ENCODE results near the gene MAPT. TPM values are rescaled to one million over a fixed set of nuclear protein-coding genes. Genes with fewer than 3 reads are reported as not detected.

MAPT gene
- total RNA-seq, 1 donor from 2014 or later: 2.4 TPM

DNA sequence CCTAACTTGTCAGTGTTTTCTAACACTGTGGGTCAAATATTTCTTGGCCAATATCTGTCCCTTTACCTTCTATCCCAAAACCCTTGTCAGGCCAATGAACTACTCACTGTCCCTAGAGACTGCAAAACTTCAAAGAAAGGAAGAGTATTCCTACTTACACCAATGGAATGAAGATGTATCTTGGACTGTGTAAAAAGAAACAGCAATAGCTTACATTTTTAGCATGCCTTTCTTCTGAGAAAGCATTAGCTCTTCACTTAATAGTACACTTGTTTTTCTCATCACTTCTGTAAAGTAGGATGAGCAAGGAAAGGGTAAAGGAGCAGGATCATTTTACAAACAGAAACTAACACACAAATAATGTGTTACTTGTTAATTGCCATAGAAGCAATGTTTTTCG lies 178.6 kb downstream of the MAPT start:
- Mint-ChIP-seq H3K4me3 (no peak overlapping the region), H3K9me3 (peaks cover 8% of the 10 kb centered on the region), H3K4me1 (peaks cover 32% of the 10 kb centered on the region), H3K36me3 (peaks cover 23% of the 10 kb centered on the region), H3K27ac (no peak overlapping the region), H3K27me3 (ENCODE audit: insufficient read depth, low read depth) (no peaks in the 10 kb centered on the region)
- peaks cover 68% of the 10 kb centered on the region for H4K20me1 ChIP-seq (ENCODE audit: low read depth)
- no peak overlapping the region for H2AFZ ChIP-seq (replicated peaks)
- no peaks in the 10 kb centered on the region for H3K27me3 ChIP-seq
- no peak for DNase-seq (ENCODE audit: low spot score)
- peaks cover 42% of the 10 kb centered on the region for H3F3A ChIP-seq (ENCODE audit: low read depth)
- peaks cover 30% of the 10 kb centered on the region for H3K4me1 ChIP-seq
- H3K9ac ChIP-seq: no peak overlapping the region
- TF ChIP-seq EZH2phosphoT487 (IDR thresholded peaks at IDR 0.05) (no peak), EZH2 (IDR thresholded peaks at IDR 0.05) (no peak)
- TF ChIP-seq, protein P1, sequence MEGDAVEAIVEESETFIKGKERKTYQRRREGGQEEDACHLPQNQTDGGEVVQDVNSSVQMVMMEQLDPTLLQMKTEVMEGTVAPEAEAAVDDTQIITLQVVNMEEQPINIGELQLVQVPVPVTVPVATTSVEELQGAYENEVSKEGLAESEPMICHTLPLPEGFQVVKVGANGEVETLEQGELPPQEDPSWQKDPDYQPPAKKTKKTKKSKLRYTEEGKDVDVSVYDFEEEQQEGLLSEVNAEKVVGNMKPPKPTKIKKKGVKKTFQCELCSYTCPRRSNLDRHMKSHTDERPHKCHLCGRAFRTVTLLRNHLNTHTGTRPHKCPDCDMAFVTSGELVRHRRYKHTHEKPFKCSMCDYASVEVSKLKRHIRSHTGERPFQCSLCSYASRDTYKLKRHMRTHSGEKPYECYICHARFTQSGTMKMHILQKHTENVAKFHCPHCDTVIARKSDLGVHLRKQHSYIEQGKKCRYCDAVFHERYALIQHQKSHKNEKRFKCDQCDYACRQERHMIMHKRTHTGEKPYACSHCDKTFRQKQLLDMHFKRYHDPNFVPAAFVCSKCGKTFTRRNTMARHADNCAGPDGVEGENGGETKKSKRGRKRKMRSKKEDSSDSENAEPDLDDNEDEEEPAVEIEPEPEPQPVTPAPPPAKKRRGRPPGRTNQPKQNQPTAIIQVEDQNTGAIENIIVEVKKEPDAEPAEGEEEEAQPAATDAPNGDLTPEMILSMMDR (IDR thresholded peaks at IDR 0.05): no peak
- H3K9me3 ChIP-seq (ENCODE audit: low read depth): no peaks in the 10 kb centered on the region
- no peak overlapping the region for H3K4me3 ChIP-seq
- peaks cover 4% of the 10 kb centered on the region for H3K36me3 ChIP-seq
- H3K79me2 ChIP-seq (ENCODE audit: low read depth): peaks cover 99% of the 10 kb centered on the region
- peak overlapping the region; percentile 60 for H3K4me2 ChIP-seq
- peak overlapping the region; percentile 86 for H3K27ac ChIP-seq

DNA sequence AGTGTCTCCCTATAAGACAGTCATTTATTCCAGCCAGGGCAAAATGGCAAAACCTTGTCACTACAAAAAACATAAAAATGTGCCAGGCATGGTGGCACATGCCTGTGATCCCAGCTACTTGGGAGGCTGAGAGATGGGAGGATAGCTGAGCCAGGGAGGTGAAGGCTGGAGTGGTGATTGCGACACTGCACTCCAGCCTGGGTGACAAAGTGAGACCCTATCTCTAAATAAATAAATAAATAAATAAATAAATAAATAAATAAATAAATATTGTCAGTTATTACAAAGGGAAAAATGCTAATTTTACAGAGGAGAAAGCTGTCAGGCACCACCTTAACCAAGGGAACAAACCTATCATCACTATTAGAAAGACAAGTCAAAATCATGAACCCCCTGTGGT lies 180.2 kb downstream of the MAPT start:
- Histone ChIP-seq H3K36me3 (peaks cover 5% of the 10 kb centered on the region), H3K27ac (no peak overlapping the region), H3K79me2 (ENCODE audit: low read depth) (peaks cover 97% of the 10 kb centered on the region), H3K9me3 (ENCODE audit: low read depth) (no peaks in the 10 kb centered on the region), H3F3A (ENCODE audit: low read depth) (peaks cover 42% of the 10 kb centered on the region), H3K4me3 (no peak overlapping the region), H3K4me2 (no peak overlapping the region), H3K27me3 (no peaks in the 10 kb centered on the region), H2AFZ (replicated peaks) (no peak overlapping the region), H4K20me1 (ENCODE audit: low read depth) (peaks cover 68% of the 10 kb centered on the region), H3K9ac (no peak overlapping the region), H3K4me1 (peaks cover 30% of the 10 kb centered on the region)
- peaks cover 41% of the 10 kb centered on the region for H3K4me1 Mint-ChIP-seq
- H3K4me3 Mint-ChIP-seq: no peak overlapping the region
- no peak overlapping the region for H3K27ac Mint-ChIP-seq
- no peaks in the 10 kb centered on the region for H3K27me3 Mint-ChIP-seq (ENCODE audit: insufficient read depth, low read depth)
- H3K36me3 Mint-ChIP-seq: peaks cover 30% of the 10 kb centered on the region
- TF ChIP-seq, protein P1 (IDR thresholded peaks at IDR 0.05): no peak
- TF ChIP-seq EZH2 (IDR thresholded peaks at IDR 0.05) (no peak), EZH2phosphoT487 (IDR thresholded peaks at IDR 0.05) (no peak)
- peaks cover 8% of the 10 kb centered on the region for H3K9me3 Mint-ChIP-seq
- no peak for DNase-seq (ENCODE audit: low spot score)

Small RNAs within 50 kb of the gene (small RNA-seq; reads per million reads assigned to genes)
- gene RF00017: not detected

Other genes starting within 250 kb of the MAPT start
- 2.9 and 3.4 TPM in 2 replicates for gene CRHR1, start 110.2 kb upstream of the MAPT start, total RNA-seq (ENCODE audit: low replicate concordance)
- not detected in 2 replicates for gene SPPL2C, start 49.7 kb upstream of the MAPT start, total RNA-seq (ENCODE audit: low replicate concordance)
- not detected in 2 replicates for gene STH, start 104.7 kb downstream of the MAPT start, total RNA-seq (ENCODE audit: low replicate concordance)